Transverse colon (tissue), 4 donors: Measurements from ENCODE around the gene KCTD2. TPM values are rescaled to one million over a fixed set of nuclear protein-coding genes. Genes with fewer than 3 reads are reported as not detected.
A peak's percentile ranks its signal among the peaks of the same experiment; 100 is the strongest.

Experiments used
- DNase-seq: peaks from one replicate; pipeline ENCODE4 v3.0.0-alpha.2; 2019
- H3K27ac ChIP-seq, 4 donors: fragments of 200-600 bp; sonication (generic); 2 replicates each; pipeline ENCODE4 v1.5.1; 2016 to 2018; ENCODE audit warnings: inconsistent platforms in 4 of 4
- H3K27me3 ChIP-seq: fragments of 200-600 bp; sonication (generic); 2 replicates; pipeline ENCODE4 v1.5.1; 2017; ENCODE audit warnings: inconsistent platforms
- H3K36me3 ChIP-seq, 4 donors: fragments of 200-600 bp; sonication (generic); 2 replicates each; pipeline ENCODE4 v1.5.1; 2017 to 2019; ENCODE audit warnings: inconsistent platforms in 4 of 4
- H3K4me1 ChIP-seq, 4 donors: fragments of 200-600 bp; sonication (generic); 2 replicates each; pipeline ENCODE4 v1.5.1; 2017 to 2020; ENCODE audit warnings: inconsistent platforms in 4 of 4
- H3K4me3 ChIP-seq, 4 donors: fragments of 200-600 bp; sonication (generic); 1 replicate in 1 of 4; 2 replicates in 3 of 4; pipeline versions ENCODE4 v1.5.1 to v1.6.1; 2017 to 2019; ENCODE audit warnings: inconsistent platforms in 4 of 4
- H3K9me3 ChIP-seq, 2 donors: fragments of 200-600 bp; sonication (generic); 2 replicates each; pipeline ENCODE4 v1.5.1; 2017 to 2019; ENCODE audit warnings: inconsistent platforms in 2 of 2
- CTCF ChIP-seq, 5 experiments: fragments of 200-600 bp in 3 of 5; fragments of 450-650 bp in 2 of 5; sonication (generic) in 3 of 5; IDR thresholded peaks; 1 replicate in 2 of 5; 2 replicates in 3 of 5; pipeline ENCODE4 v1.5.1; 2016 to 2017; ENCODE audit warnings: antibody characterized with exemption in 5 of 5, inconsistent platforms in 3 of 5, mild to moderate bottlenecking in 2 of 5, moderate library complexity in 1 of 5
- EP300 ChIP-seq: sonication (generic); formaldehyde crosslinking; IDR thresholded peaks from one replicate; pipeline ENCODE4 v1.6.1; 2017; ENCODE audit warnings: antibody characterized with exemption, low read depth
- POLR2A ChIP-seq: fragments of 450-650 bp; IDR thresholded peaks from one replicate; pipeline ENCODE4 v1.6.1; 2016; ENCODE audit warnings: antibody characterized with exemption, mild to moderate bottlenecking, moderate library complexity
- POLR2AphosphoS5 ChIP-seq, 3 donors: sonication (generic); formaldehyde crosslinking; IDR thresholded peaks; one replicate each; pipeline ENCODE4 v1.6.1; 2016; ENCODE audit warnings: antibody characterized with exemption in 3 of 3
- WGBS, 2 donors: methylation state at CpG; one replicate each; pipeline ENCODE4 v1.1.5; 2018; ENCODE audit warnings: low coverage in 1 of 2; 5-methylcytosine and 5-hydroxymethylcytosine counted together
- in situ Hi-C, 4 donors: fragments of 200-750 bp; cut with MboI; loops; one replicate each; pipeline versions ENCODE4 v1.15.0 to v1.15.1; 2017; ENCODE audit warnings: low sequenced_read_pairs in 3 of 4, low pct_ligation_motif_present in 1 of 4, low pct_unique_long_range_greater_than_20kb in 1 of 4
- intact Hi-C: fragments of 100-400 bp; cut with DNase I; formaldehyde crosslinking; loops from one replicate; pipeline ENCODE4 v1.15.1; 2023; ENCODE audit warnings: low total_unique reads
- total RNA-seq, 4 donors: library from RNA; depleted of rRNA; stranded (reverse); fragments of >200 nt; gene quantifications; one replicate each; pipeline ENCODE4 v1.1.0, GENCODE V29; 2016

Gene KCTD2
- total RNA-seq, 4 donors from 2014 or later: 14.5 to 24.7 (median 19.7) TPM

DNA sequence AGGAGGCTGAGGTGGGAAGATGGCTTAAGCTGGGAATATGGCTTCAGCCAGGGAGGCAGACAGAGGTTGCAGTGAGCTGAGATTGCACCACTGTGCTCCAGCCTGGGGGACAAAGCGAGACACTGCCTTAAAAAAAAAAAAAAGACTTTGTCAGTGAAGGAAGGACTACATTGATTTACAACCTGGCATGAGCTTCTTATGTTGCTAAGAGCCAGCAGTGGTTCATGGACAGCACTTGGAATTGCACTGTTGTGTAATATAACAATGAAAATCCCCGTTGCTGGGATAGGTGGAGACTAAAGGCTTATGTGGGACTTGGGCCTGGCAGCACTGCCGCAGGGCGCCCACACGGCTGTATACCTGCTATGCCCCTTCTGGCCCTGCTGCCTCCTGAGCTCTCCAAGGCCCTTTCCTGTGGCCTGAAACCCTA lies 26.6 kb downstream of the KCTD2 start:
- Histone ChIP-seq H3K27me3 (no peaks in the 10 kb centered on the region), H3K36me3 (no peaks in the 10 kb centered on the region), H3K4me3 (no peak overlapping the region), H3K9me3 (no peaks in the 10 kb centered on the region), H3K27ac (peak overlapping the region; percentile 65 to 85 (median 74)), H3K4me1 (peaks cover 27 to 35% (median 30%) of the 10 kb centered on the region in 4 donors)
- 0 to 31% methylated on average over 1 to 5 of the region's 5 CpGs for WGBS, 2 donors
- peak in 2 of 3 donors; percentile 49 to 60 for TF ChIP-seq POLR2AphosphoS5 (IDR thresholded peaks at IDR 0.05)
- TF ChIP-seq CTCF (IDR thresholded peaks at IDR 0.05): peak in 2 of 5 experiments; percentile 16 to 19
- TF ChIP-seq EP300: no peak
- TF ChIP-seq POLR2A: peak; percentile 34
- intact Hi-C loops: loop anchor here (10.0 kb wide), 1 partner anchor 131 kb away; the partner anchor contains the start of gene NUP85
- peak; percentile 53 for DNase-seq
- in situ Hi-C loops: no loop called here

- H3K27ac ChIP-seq: peak overlapping the region; percentile 65 to 85 (median 74)
- no peak for DNase-seq
- H3K4me1 ChIP-seq: peaks cover 32 to 44% (median 39%) of the 10 kb centered on the region in 4 donors
- H3K9me3 ChIP-seq: no peaks in the 10 kb centered on the region
- H3K36me3 ChIP-seq: no peaks in the 10 kb centered on the region
- H3K4me3 ChIP-seq: no peak overlapping the region
- intact Hi-C loops (loop anchor here (10.0 kb wide), 1 partner anchor 130 kb away; the partner anchor contains the start of gene NUP85), in situ Hi-C loops (no loop called here)
- no peaks in the 10 kb centered on the region for H3K27me3 ChIP-seq
- WGBS, 2 donors: 56 to 83% methylated on average over 7 to 14 of the region's 14 CpGs
- TF ChIP-seq POLR2A: no peak
- TF ChIP-seq CTCF (IDR thresholded peaks at IDR 0.05): no peak
- no peak for TF ChIP-seq POLR2AphosphoS5 (IDR thresholded peaks at IDR 0.05)
- TF ChIP-seq EP300: no peak
Measured at GRCh38 chr17:75074532-75074931, 27.5 kb downstream of the KCTD2 start.

GRCh38 chr17:75075597-75076336 lies 28.7 kb downstream of the KCTD2 start:
- in situ Hi-C loops (no loop called here), intact Hi-C loops (loop anchor here (10.0 kb wide), 1 partner anchor 129 kb away; the partner anchor contains the start of gene NUP85)
- Histone ChIP-seq H3K27me3 (no peaks in the 10 kb centered on the region), H3K36me3 (no peaks in the 10 kb centered on the region), H3K9me3 (no peaks in the 10 kb centered on the region), H3K4me3 (no peak overlapping the region), H3K27ac (peak overlapping the region in 1 of 4 donors; percentile 88), H3K4me1 (peaks cover 38 to 51% (median 45%) of the 10 kb centered on the region in 4 donors)
- no peak for TF ChIP-seq CTCF (IDR thresholded peaks at IDR 0.05)
- no peak for TF ChIP-seq POLR2AphosphoS5 (IDR thresholded peaks at IDR 0.05)
- no peak for DNase-seq
- WGBS, 2 donors: 50 to 66% methylated on average over 2 to 4 of the region's 4 CpGs

- intact Hi-C loops (loop anchor here (10.0 kb wide), 1 partner anchor 128 kb away; the partner anchor contains the start of gene NUP85), in situ Hi-C loops (no loop called here)
- H3K4me1 ChIP-seq: peaks cover 38 to 51% (median 45%) of the 10 kb centered on the region in 4 donors
- peak overlapping the region in 3 of 4 donors; percentile 32 to 39 (median 32) for H3K4me3 ChIP-seq
- H3K27ac ChIP-seq: peak overlapping the region; percentile 80 to 88 (median 86)
- TF ChIP-seq POLR2AphosphoS5 (IDR thresholded peaks at IDR 0.05) (no peak), CTCF (IDR thresholded peaks at IDR 0.05) (peak in 1 of 5 experiments; percentile 44), POLR2A (no peak)
- no peaks in the 10 kb centered on the region for H3K9me3 ChIP-seq
- 24% methylated on average over 30 of the region's 30 CpGs; no CpG with 5 or more reads in 1 of the 2 donors for WGBS, 2 donors
- no peaks in the 10 kb centered on the region for H3K27me3 ChIP-seq
- peak; percentile 72 for DNase-seq
- H3K36me3 ChIP-seq: no peaks in the 10 kb centered on the region
Measured at GRCh38 chr17:75077072-75077495, 30.1 kb downstream of the KCTD2 start.
